Epithelial cell of proximal tubule (primary cell): Measurements from ENCODE around the gene P2RX4. TPM values are rescaled to one million over a fixed set of nuclear protein-coding genes. Genes with fewer than 3 reads are reported as not detected.
"Not testable (repeated sequence)": the region's sequence is repeated elsewhere in the genome, so short reads cannot be mapped to it uniquely, and the experiment has no call there.

Experiments used
- DNase-seq: peaks from one replicate; pipeline ENCODE4 v3.0.0-alpha.2; 2011; ENCODE audit warnings: low read depth
- H3K4me3 ChIP-seq: 2 replicates; pipeline ENCODE4 v1.5.1; 2011; ENCODE audit warnings: low read depth, mild to moderate bottlenecking, low read length
- CTCF ChIP-seq: conservative IDR thresholded peaks from 2 replicates; pipeline ENCODE4 v1.5.1; 2012; ENCODE audit warnings: low read depth, mild to moderate bottlenecking, low read length
- total RNA-seq: library from RNA; depleted of rRNA; stranded (reverse); fragments of >200 nt; gene quantifications from 2 replicates; pipeline ENCODE4 v1.2.3, GENCODE V29; 2015

The P2RX4 gene
- total RNA-seq, 1 donor from 2014 or later = 62.6 TPM

GRCh38 chr12:121252712-121253345 is 42.9 kb downstream of the P2RX4 start:
- DNase-seq = no peak
- H3K4me3 ChIP-seq = no peak overlapping the region
- TF ChIP-seq CTCF = no peak

GRCh38 chr12:121253638-121254335 is 43.9 kb downstream of the P2RX4 start:
- H3K4me3 ChIP-seq = no peak overlapping the region
- TF ChIP-seq CTCF = no peak
- DNase-seq = no peak

GRCh38 chr12:121255433-121255832 is 45.5 kb downstream of the P2RX4 start:
- TF ChIP-seq CTCF = no peak
- no peak for DNase-seq
- no peak overlapping the region for H3K4me3 ChIP-seq

- not testable (repeated sequence) for DNase-seq, H3K4me3 ChIP-seq
Measured at GRCh38 chr12:121257704-121258449, 47.9 kb downstream of the P2RX4 start.

GRCh38 chr12:121259074-121259473 is 49.1 kb downstream of the P2RX4 start:
- no peak overlapping the region for H3K4me3 ChIP-seq
- DNase-seq = no peak
- TF ChIP-seq CTCF = no peak

- TF ChIP-seq CTCF = no peak
- no peak overlapping the region for H3K4me3 ChIP-seq
- no peak for DNase-seq
Measured at GRCh38 chr12:121260091-121260490, 50.2 kb downstream of the P2RX4 start.

GRCh38 chr12:121261398-121261797 is 51.5 kb downstream of the P2RX4 start:
- H3K4me3 ChIP-seq = no peak overlapping the region
- DNase-seq = no peak
- TF ChIP-seq CTCF = no peak
